PC-3 (cell line): Measurements from ENCODE around the gene METTL1. TPM values are rescaled to one million over a fixed set of nuclear protein-coding genes. Genes with fewer than 3 reads are reported as not detected.

Experiments
- ATAC-seq: fragments of 200-7000 bp; cut with Tn5 transposase; 2 replicates; pipeline ENCODE4 v1.9.1; 2020; ENCODE audit warnings: mild to moderate bottlenecking, moderate library complexity
- BruUV-seq: library from RNA; stranded (reverse); fragments of 400-500 nt; replicated peaks from 2 replicates; lab custom pipeline; 2021; lab: Mats Ljungman, UMichigan
- CTCF ChIA-PET: fragments of 300-600 bp; sonication (Branson Sonifier 250); formaldehyde crosslinking; loops from one replicate; lab custom pipeline; 2022; ENCODE audit warnings: antibody characterized with exemption; lab: Charles Lee
- POLR2A ChIA-PET: fragments of 300-600 bp; sonication (Branson Sonifier 250); formaldehyde crosslinking; loops from one replicate; lab custom pipeline; 2022; ENCODE audit warnings: antibody characterized with exemption; ENCODE audit not compliant: unreplicated experiment; lab: Charles Lee
- DNase-seq: peaks from one replicate; pipeline ENCODE4 v3.0.0-alpha.2; 2015
- H2AFZ ChIP-seq: fragments of 300-600 bp; sonication (generic); 2 replicates; pipeline ENCODE4 v1.6.0; 2016; ENCODE audit warnings: antibody characterized with exemption, low read length
- H3F3A ChIP-seq: fragments of 300-600 bp; sonication (generic); one replicate; pipeline ENCODE4 v1.6.0; 2017; ENCODE audit warnings: antibody characterized with exemption, low read length, control low read depth, mild to moderate bottlenecking; ENCODE audit not compliant: unreplicated experiment
- H3K27ac ChIP-seq: fragments of 300-600 bp; sonication (generic); 2 replicates; pipeline ENCODE4 v1.5.1; 2016; ENCODE audit warnings: mild to moderate bottlenecking, low read length
- H3K27me3 ChIP-seq: fragments of 300-600 bp; sonication (generic); 2 replicates; pipeline ENCODE4 v1.6.1; 2016; ENCODE audit warnings: low read length, mixed read lengths
- H3K36me3 ChIP-seq: fragments of 300-600 bp; sonication (generic); 2 replicates; pipeline ENCODE4 v1.6.1; 2016; ENCODE audit warnings: low read depth, mixed run types, low read length, mixed read lengths
- H3K4me1 ChIP-seq: fragments of 300-600 bp; sonication (generic); 2 replicates; pipeline ENCODE4 v1.5.1; 2016; ENCODE audit warnings: low read length; ENCODE audit not compliant: insufficient read depth
- H3K4me2 ChIP-seq: fragments of 300-600 bp; sonication (generic); 2 replicates; pipeline ENCODE4 v1.6.0; 2016; ENCODE audit warnings: low read length
- H3K4me3 ChIP-seq: fragments of 300-600 bp; sonication (generic); 2 replicates; pipeline ENCODE4 v1.5.1; 2016; ENCODE audit warnings: mild to moderate bottlenecking, low read length, mixed read lengths
- H3K79me2 ChIP-seq: fragments of 300-600 bp; sonication (generic); 2 replicates; pipeline ENCODE4 v1.6.1; 2017; ENCODE audit warnings: low read length, mixed read lengths
- H3K9ac ChIP-seq: fragments of 300-600 bp; sonication (generic); 2 replicates; pipeline ENCODE4 v1.6.0; 2016; ENCODE audit warnings: mild to moderate bottlenecking, low read length
- H3K9me2 ChIP-seq: fragments of 300-600 bp; sonication (generic); replicated peaks from 2 replicates; pipeline ENCODE4 v1.6.1; 2016; ENCODE audit warnings: mixed run types, low read length, mixed read lengths
- H3K9me3 ChIP-seq: fragments of 300-600 bp; sonication (generic); 2 replicates; pipeline ENCODE4 v1.6.1; 2016; ENCODE audit warnings: low read length, mixed read lengths
- H4K20me1 ChIP-seq: fragments of 300-600 bp; sonication (generic); 2 replicates; pipeline ENCODE4 v1.6.1; 2016; ENCODE audit warnings: low read length, mixed read lengths
- CTCF ChIP-seq: fragments of 300-600 bp; sonication (generic); conservative IDR thresholded peaks from 2 replicates; pipeline ENCODE4 v1.5.1; 2017; ENCODE audit warnings: antibody characterized with exemption, low read depth, mild to moderate bottlenecking, low read length
- EZH2 ChIP-seq: fragments of 300-600 bp; sonication (generic); IDR thresholded peaks from one replicate; pipeline ENCODE4 v1.6.1; 2017; ENCODE audit warnings: antibody characterized with exemption, mild to moderate bottlenecking, low read length; ENCODE audit not compliant: unreplicated experiment
- EZH2phosphoT487 ChIP-seq: fragments of 300-600 bp; sonication (generic); IDR thresholded peaks from 2 replicates; pipeline ENCODE4 v1.6.1; 2018; ENCODE audit warnings: mild to moderate bottlenecking, antibody characterized with exemption, low read length, borderline replicate concordance
- intact Hi-C: fragments of 100-400 bp; cut with micrococcal nuclease; formaldehyde crosslinking; loops from 2 replicates; pipeline ENCODE4 v1.9.0; 2023
- total RNA-seq: library from RNA; depleted of rRNA; stranded (reverse); fragments of >200 nt; gene quantifications from 2 replicates; pipeline ENCODE4 v1.2.3, GENCODE V29; 2014

Gene METTL1
- total RNA-seq, 1 experiment from 2014 or later, result 29.8 TPM

GRCh38 chr12:57727758-57728395 is 44.0 kb downstream of the METTL1 start:
- no peaks in the 10 kb centered on the region for H3K9me2 ChIP-seq
- no peak overlapping the region for H3K9ac ChIP-seq
- no peaks in the 10 kb centered on the region for H3K36me3 ChIP-seq
- no peak overlapping the region for H3K27ac ChIP-seq
- no peaks in the 10 kb centered on the region for H4K20me1 ChIP-seq
- ATAC-seq (no peak), DNase-seq (no peak)
- intact Hi-C loops, result no loop called here
- ChIA-PET POLR2A (no interaction called here), CTCF (no interaction called here)
- H3K4me2 ChIP-seq, result no peak overlapping the region
- H3K9me3 ChIP-seq, result no peaks in the 10 kb centered on the region
- TF ChIP-seq EZH2phosphoT487, result no peak
- no peak for TF ChIP-seq EZH2
- no peak for TF ChIP-seq CTCF
- no peaks in the 10 kb centered on the region for H3K79me2 ChIP-seq
- no peak overlapping the region for H3K4me3 ChIP-seq
- BruUV-seq, result no TSS peak
- H3F3A ChIP-seq, result no peaks in the 10 kb centered on the region
- H2AFZ ChIP-seq, result no peak overlapping the region
- peaks cover 4% of the 10 kb centered on the region; the same call in 1 of the 2 replicates for H3K4me1 ChIP-seq
- no peaks in the 10 kb centered on the region for H3K27me3 ChIP-seq

- Histone ChIP-seq H3K9ac (peak overlapping the region; percentile 86), H3K79me2 (no peaks in the 10 kb centered on the region), H3K9me3 (no peaks in the 10 kb centered on the region), H3K36me3 (no peaks in the 10 kb centered on the region), H2AFZ (peak overlapping the region; percentile 100), H3K4me1 (peaks cover 4% of the 10 kb centered on the region; the same call in 1 of the 2 replicates), H3K27me3 (no peaks in the 10 kb centered on the region), H3F3A (no peaks in the 10 kb centered on the region), H4K20me1 (no peaks in the 10 kb centered on the region), H3K9me2 (no peaks in the 10 kb centered on the region), H3K4me3 (peak overlapping the region; percentile 91), H3K4me2 (peak overlapping the region; percentile 92), H3K27ac (no peak overlapping the region)
- TSS peak; percentile 32 for BruUV-seq
- ATAC-seq (peak; percentile 31), DNase-seq (no peak)
- TF ChIP-seq EZH2phosphoT487, result no peak
- peak; percentile 33 for TF ChIP-seq CTCF
- CTCF ChIA-PET, result interaction anchor here (0.8 to 1.5 kb wide), 3 partner anchors 9 to 203 kb away, joined by 3 to 9 read pairs (median 3); partner anchors contain the start of gene TSPAN31
- POLR2A ChIA-PET, result interaction anchor here (0.7 kb wide), 1 partner anchor 40 kb away, joined by 5 read pairs; no protein-coding TSS in a partner anchor
- intact Hi-C loops, result no loop called here
Observed at GRCh38 chr12:57726884-57727757, 44.8 kb downstream of the METTL1 start.
